HepG2 (cell line): ENCODE data around the gene TMEM253. TPM values are rescaled to one million over a fixed set of nuclear protein-coding genes. Genes with fewer than 3 reads are reported as not detected.

Experiments used
- BCL6 ChIP-seq: IDR thresholded peaks from 2 replicates; pipeline ENCODE4 v1.6.1; 2016; ENCODE audit warnings: missing genetic modification reagents, missing compliant biosample characterization
- CCDC6 ChIP-seq: sonication (generic); formaldehyde crosslinking; IDR thresholded peaks from 2 replicates; pipeline ENCODE4 v1.8.1; 2022; ENCODE audit warnings: mild to moderate bottlenecking, missing genetic modification reagents, moderate library complexity
- ELF3 ChIP-seq: IDR thresholded peaks from 2 replicates; pipeline ENCODE4 v1.6.1; 2016; ENCODE audit warnings: missing genetic modification reagents, missing compliant biosample characterization
- ESRRA ChIP-seq: sonication (generic); formaldehyde crosslinking; IDR thresholded peaks from 2 replicates; pipeline ENCODE4 v1.5.1; 2020; ENCODE audit warnings: mild to moderate bottlenecking, low read depth, missing genetic modification reagents
- ETV5 ChIP-seq: IDR thresholded peaks from 2 replicates; pipeline ENCODE4 v1.6.1; 2018; ENCODE audit warnings: missing biosample characterization, missing genetic modification reagents, inconsistent platforms, borderline replicate concordance
- FOXP1 ChIP-seq, 2 experiments: fragments of 450-650 bp in 1 of 2; IDR thresholded peaks; 2 replicates each; pipeline ENCODE4 v1.6.1; 2017 to 2018; ENCODE audit warnings: antibody characterized with exemption in 1 of 2
- HIVEP1 ChIP-seq: sonication (generic); formaldehyde crosslinking; IDR thresholded peaks from 2 replicates; pipeline ENCODE4 v1.4.0; 2020; ENCODE audit warnings: mild to moderate bottlenecking, missing genetic modification reagents
- HOXA7 ChIP-seq: sonication (generic); formaldehyde crosslinking; IDR thresholded peaks from 2 replicates; pipeline ENCODE4 v1.8.1; 2022; ENCODE audit warnings: mild to moderate bottlenecking, missing genetic modification reagents, moderate library complexity
- NAIF1 ChIP-seq: sonication (generic); formaldehyde crosslinking; IDR thresholded peaks from 2 replicates; pipeline ENCODE4 v1.5.0; 2020; ENCODE audit warnings: mild to moderate bottlenecking, missing genetic modification reagents, borderline replicate concordance
- NFKB2 ChIP-seq: sonication (generic); formaldehyde crosslinking; IDR thresholded peaks from 2 replicates; pipeline ENCODE4 v1.4.0; 2020; ENCODE audit warnings: missing genetic modification reagents, borderline replicate concordance
- PRMT3 ChIP-seq: sonication (generic); formaldehyde crosslinking; IDR thresholded peaks from 2 replicates; pipeline ENCODE4 v1.8.1; 2022; ENCODE audit warnings: low read depth, mild to moderate bottlenecking, moderate library complexity, missing genetic modification reagents, borderline replicate concordance
- TCF7 ChIP-seq: sonication (generic); IDR thresholded peaks from 2 replicates; pipeline ENCODE4 v1.6.1; 2016; ENCODE audit warnings: antibody characterized with exemption, low read depth
- ZNF124 ChIP-seq: sonication (generic); formaldehyde crosslinking; IDR thresholded peaks from 2 replicates; pipeline ENCODE4 v1.4.0; 2020; ENCODE audit warnings: missing genetic modification reagents
- ZNF430 ChIP-seq: sonication (generic); formaldehyde crosslinking; IDR thresholded peaks from 2 replicates; pipeline ENCODE4 v1.9.0; 2021; ENCODE audit warnings: mild to moderate bottlenecking, missing genetic modification reagents
- ZNF460 ChIP-seq: sonication (generic); formaldehyde crosslinking; IDR thresholded peaks from 2 replicates; pipeline ENCODE4 v1.5.1; 2020; ENCODE audit warnings: missing genetic modification reagents, mild to moderate bottlenecking, borderline replicate concordance
- ZNF557 ChIP-seq: sonication (generic); formaldehyde crosslinking; IDR thresholded peaks from 2 replicates; pipeline ENCODE4 v1.4.0; 2020; ENCODE audit warnings: missing genetic modification reagents
- ZNF567 ChIP-seq: sonication (generic); formaldehyde crosslinking; IDR thresholded peaks from 2 replicates; pipeline ENCODE4 v1.8.1; 2023; ENCODE audit warnings: mild to moderate bottlenecking, missing genetic modification reagents, borderline replicate concordance
- ZNF619 ChIP-seq: sonication (generic); formaldehyde crosslinking; IDR thresholded peaks from 2 replicates; pipeline ENCODE4 v1.4.0; 2020; ENCODE audit warnings: mild to moderate bottlenecking, missing genetic modification reagents
- ZNF83 ChIP-seq: sonication (generic); formaldehyde crosslinking; IDR thresholded peaks from 2 replicates; pipeline ENCODE4 v1.4.0; 2020; ENCODE audit warnings: missing genetic modification reagents, mild to moderate bottlenecking, borderline replicate concordance
- polyA plus RNA-seq, 8 experiments: library from polyadenylated mRNA; depleted of rRNA in 3 of 8; stranded (reverse) in 7 of 8; unstranded in 1 of 8; fragments of >200 nt; fragmentation: Illumina TruSeq in 4 of 8; extraction: Trizol in 4 of 8; gene quantifications; 2 replicates each; pipeline versions ENCODE4 v1.2.1 to v1.2.3, GENCODE V29; 2011 to 2016; ENCODE audit warnings: low read depth in 4 of 8, missing spikeins in 1 of 8, mixed read lengths in 1 of 8; ENCODE audit not compliant: insufficient read depth in 1 of 8
- total RNA-seq, 5 experiments: library from RNA; depleted of rRNA; stranded (reverse); fragments of >200 nt; fragmentation: Illumina TruSeq; extraction: Trizol; gene quantifications; 2 replicates each; pipeline ENCODE4 v1.2.3, GENCODE V29; 2016; ENCODE audit warnings: low read depth in 1 of 5
- TF ChIP-seq, protein P1 (sequence below): sonication (generic); formaldehyde crosslinking; conservative IDR thresholded peaks from 2 replicates; pipeline ENCODE4 v1.4.0; 2020; ENCODE audit warnings: missing genetic modification reagents
- TF ChIP-seq, protein P2 (sequence below): sonication (generic); formaldehyde crosslinking; IDR thresholded peaks from 2 replicates; pipeline ENCODE4 v1.5.1; 2020; ENCODE audit warnings: mild to moderate bottlenecking, missing genetic modification reagents, moderate library complexity
- TF ChIP-seq, protein P3 (sequence below): sonication (generic); formaldehyde crosslinking; IDR thresholded peaks from 2 replicates; pipeline ENCODE4 v1.4.0; 2020; ENCODE audit warnings: mild to moderate bottlenecking, low read depth, missing genetic modification reagents
- TF ChIP-seq, protein P4 (sequence below): sonication (generic); formaldehyde crosslinking; IDR thresholded peaks from 2 replicates; pipeline ENCODE4 v1.8.1; 2023; ENCODE audit warnings: mild to moderate bottlenecking, missing genetic modification reagents, borderline replicate concordance

The TMEM253 gene
- total and polyA plus RNA-seq, 2 of the 13 experiments (the other 11 are each of a cell fraction or from before 2014, with no cell fraction given): 0.29 to 0.45 TPM

DNA sequence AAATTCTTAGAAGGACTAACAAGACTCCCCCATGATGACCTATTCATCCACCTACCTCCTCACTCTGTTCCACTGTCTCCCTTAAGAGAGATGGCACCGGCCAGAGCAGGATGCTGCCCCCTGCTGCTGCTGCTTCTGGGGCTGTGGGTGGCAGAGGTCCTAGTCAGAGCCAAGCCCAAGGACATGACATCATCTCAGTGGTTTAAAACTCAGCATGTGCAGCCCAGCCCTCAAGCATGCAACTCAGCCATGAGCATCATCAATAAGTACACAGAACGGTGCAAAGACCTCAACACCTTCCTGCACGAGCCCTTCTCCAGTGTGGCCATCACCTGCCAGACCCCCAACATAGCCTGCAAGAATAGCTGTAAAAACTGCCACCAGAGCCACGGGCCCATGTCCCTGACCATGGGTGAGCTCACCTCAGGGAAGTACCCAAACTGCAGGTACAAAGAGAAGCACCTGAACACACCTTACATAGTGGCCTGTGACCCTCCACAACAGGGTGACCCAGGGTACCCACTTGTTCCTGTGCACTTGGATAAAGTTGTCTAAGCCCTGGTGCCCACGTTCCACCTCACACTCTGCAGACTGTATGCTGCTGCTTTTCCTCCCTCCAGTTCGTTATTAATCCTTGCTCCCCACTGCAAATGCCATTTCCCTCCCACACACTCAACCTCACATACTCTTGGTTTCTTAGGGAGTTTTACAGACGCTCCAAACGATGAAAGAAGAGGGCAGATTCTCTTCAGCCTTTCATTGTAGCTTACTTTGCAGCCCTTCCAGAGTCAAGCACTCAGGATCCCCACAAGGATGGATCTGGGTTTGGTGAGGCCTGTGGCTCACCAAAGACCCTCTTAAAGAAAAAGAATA lies 42.8 kb upstream of the TMEM253 start, which contains the start of gene RNASE8 (continued):
- TF ChIP-seq, protein P1, sequence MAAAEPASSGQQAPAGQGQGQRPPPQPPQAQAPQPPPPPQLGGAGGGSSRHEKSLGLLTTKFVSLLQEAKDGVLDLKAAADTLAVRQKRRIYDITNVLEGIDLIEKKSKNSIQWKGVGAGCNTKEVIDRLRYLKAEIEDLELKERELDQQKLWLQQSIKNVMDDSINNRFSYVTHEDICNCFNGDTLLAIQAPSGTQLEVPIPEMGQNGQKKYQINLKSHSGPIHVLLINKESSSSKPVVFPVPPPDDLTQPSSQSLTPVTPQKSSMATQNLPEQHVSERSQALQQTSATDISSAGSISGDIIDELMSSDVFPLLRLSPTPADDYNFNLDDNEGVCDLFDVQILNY (CRISPR knock-in tag): no peak
- TF ChIP-seq ZNF567 (CRISPR knock-in tag): no peak
- TF ChIP-seq ZNF430: peak; percentile 47; the same call in 1 of the 2 replicates
- no peak for TF ChIP-seq ZNF557 (CRISPR knock-in tag)
- no peak for TF ChIP-seq ETV5 (CRISPR knock-in tag)
- TF ChIP-seq HIVEP1 (CRISPR knock-in tag): peak; percentile 70
- TF ChIP-seq ESRRA (CRISPR knock-in tag): no peak; the same call in 1 of the 2 replicates
- TF ChIP-seq, protein P2, sequence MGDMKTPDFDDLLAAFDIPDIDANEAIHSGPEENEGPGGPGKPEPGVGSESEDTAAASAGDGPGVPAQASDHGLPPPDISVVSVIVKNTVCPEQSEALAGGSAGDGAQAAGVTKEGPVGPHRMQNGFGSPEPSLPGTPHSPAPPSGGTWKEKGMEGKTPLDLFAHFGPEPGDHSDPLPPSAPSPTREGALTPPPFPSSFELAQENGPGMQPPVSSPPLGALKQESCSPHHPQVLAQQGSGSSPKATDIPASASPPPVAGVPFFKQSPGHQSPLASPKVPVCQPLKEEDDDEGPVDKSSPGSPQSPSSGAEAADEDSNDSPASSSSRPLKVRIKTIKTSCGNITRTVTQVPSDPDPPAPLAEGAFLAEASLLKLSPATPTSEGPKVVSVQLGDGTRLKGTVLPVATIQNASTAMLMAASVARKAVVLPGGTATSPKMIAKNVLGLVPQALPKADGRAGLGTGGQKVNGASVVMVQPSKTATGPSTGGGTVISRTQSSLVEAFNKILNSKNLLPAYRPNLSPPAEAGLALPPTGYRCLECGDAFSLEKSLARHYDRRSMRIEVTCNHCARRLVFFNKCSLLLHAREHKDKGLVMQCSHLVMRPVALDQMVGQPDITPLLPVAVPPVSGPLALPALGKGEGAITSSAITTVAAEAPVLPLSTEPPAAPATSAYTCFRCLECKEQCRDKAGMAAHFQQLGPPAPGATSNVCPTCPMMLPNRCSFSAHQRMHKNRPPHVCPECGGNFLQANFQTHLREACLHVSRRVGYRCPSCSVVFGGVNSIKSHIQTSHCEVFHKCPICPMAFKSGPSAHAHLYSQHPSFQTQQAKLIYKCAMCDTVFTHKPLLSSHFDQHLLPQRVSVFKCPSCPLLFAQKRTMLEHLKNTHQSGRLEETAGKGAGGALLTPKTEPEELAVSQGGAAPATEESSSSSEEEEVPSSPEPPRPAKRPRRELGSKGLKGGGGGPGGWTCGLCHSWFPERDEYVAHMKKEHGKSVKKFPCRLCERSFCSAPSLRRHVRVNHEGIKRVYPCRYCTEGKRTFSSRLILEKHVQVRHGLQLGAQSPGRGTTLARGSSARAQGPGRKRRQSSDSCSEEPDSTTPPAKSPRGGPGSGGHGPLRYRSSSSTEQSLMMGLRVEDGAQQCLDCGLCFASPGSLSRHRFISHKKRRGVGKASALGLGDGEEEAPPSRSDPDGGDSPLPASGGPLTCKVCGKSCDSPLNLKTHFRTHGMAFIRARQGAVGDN (CRISPR knock-in tag): peak; percentile 95
- TF ChIP-seq, protein P3, sequence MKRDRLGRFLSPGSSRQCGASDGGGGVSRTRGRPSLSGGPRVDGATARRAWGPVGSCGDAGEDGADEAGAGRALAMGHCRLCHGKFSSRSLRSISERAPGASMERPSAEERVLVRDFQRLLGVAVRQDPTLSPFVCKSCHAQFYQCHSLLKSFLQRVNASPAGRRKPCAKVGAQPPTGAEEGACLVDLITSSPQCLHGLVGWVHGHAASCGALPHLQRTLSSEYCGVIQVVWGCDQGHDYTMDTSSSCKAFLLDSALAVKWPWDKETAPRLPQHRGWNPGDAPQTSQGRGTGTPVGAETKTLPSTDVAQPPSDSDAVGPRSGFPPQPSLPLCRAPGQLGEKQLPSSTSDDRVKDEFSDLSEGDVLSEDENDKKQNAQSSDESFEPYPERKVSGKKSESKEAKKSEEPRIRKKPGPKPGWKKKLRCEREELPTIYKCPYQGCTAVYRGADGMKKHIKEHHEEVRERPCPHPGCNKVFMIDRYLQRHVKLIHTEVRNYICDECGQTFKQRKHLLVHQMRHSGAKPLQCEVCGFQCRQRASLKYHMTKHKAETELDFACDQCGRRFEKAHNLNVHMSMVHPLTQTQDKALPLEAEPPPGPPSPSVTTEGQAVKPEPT (CRISPR knock-in tag): no peak
- no peak for TF ChIP-seq BCL6 (CRISPR knock-in tag)
- TF ChIP-seq HOXA7 (CRISPR knock-in tag): no peak
- TF ChIP-seq ZNF460 (CRISPR knock-in tag): no peak
- no peak for TF ChIP-seq ZNF619 (CRISPR knock-in tag)
- TF ChIP-seq CCDC6: no peak
- no peak for TF ChIP-seq ZNF83 (CRISPR knock-in tag)
- no peak for TF ChIP-seq ELF3 (CRISPR knock-in tag)
- TF ChIP-seq FOXP1 (IDR thresholded peaks at IDR 0.05): no peak
- TF ChIP-seq FOXP1 (CRISPR knock-in tag; IDR thresholded peaks at IDR 0.05): 0 out of 2 replicates have a peak, but pooled peaks have one; percentile 1
- TF ChIP-seq TCF7: no peak
- TF ChIP-seq ZNF124 (CRISPR knock-in tag): no peak
- no peak for TF ChIP-seq NFKB2 (CRISPR knock-in tag)
- TF ChIP-seq PRMT3 (CRISPR knock-in tag): no peak
- TF ChIP-seq NAIF1: no peak
- TF ChIP-seq, protein P4, sequence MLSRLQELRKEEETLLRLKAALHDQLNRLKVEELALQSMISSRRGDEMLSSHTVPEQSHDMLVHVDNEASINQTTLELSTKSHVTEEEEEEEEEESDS (CRISPR knock-in tag): no peak
